ENCODE data around the gene DLGAP1. TPM values are rescaled to one million over a fixed set of nuclear protein-coding genes. Genes with fewer than 3 reads are reported as not detected.

The DLGAP1 gene
- total and polyA plus RNA-seq, 2 of the 4 experiments (the other 2 are of a cell fraction) = under 0.01 to 0.09 TPM

DNA sequence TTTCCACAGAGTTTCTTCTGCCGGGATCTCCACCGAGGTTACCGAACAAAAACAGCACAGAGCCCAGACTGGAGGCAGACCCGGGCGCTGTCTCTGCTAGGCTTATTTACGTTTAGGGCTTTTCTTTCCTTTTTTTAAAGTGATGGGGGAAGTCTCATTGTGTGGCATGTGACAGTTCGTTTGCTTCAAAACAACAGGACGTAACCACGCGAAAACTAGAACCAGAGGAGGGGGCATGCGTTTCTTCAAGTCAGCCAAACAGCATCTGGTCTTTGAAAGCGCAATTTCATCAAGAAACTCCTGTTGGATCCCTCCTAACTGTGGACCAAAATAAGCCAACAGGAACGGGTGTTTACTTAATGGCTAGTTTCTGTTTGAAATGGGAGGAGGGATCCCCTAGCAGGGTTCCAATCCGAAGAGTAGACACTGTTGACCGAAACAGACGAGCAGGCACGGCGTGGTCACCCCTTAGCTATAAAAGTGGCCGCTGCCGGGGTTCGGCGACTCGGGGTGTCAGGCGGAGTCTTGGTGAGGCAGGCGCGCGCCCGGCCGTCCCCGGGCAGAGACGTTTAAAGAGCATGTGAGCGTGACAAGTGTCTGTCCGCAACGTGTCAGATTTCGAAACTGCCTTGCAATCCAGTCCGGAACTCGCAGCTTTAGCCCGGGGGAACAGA lies 1006.1 kb downstream of the DLGAP1 start:
- Histone ChIP-seq H3K56ac (ENCODE audit: extremely low read depth, insufficient read depth, low read length) (peak overlapping the region; percentile 85), H2BK5ac (ENCODE audit: low read depth, low read length, poor library complexity, severe bottlenecking) (peak overlapping the region; percentile 72), H2AK5ac (ENCODE audit: low read depth, low read length) (peak overlapping the region; percentile 59), H2BK15ac (ENCODE audit: low read depth, low read length) (peak overlapping the region; percentile 20; the same call in 2 of the 3 replicates), H3K4me2 (ENCODE audit: low read depth, low read length) (peak overlapping the region; percentile 82), H3K4ac (ENCODE audit: low read depth, low read length) (peak overlapping the region; percentile 89), H3K9me1 (ENCODE audit: insufficient read depth, low read length) (peaks cover 4% of the 10 kb centered on the region; the same call in 1 of the 2 replicates), H3K4me1 (ENCODE audit: control insufficient read depth, insufficient read depth, low read length) (peaks cover 2% of the 10 kb centered on the region), H3K36me3 (ENCODE audit: control insufficient read depth, insufficient read depth, low read length) (no peaks in the 10 kb centered on the region; the same call in 1 of the 2 replicates), H3K14ac (replicated peaks; ENCODE audit: low read depth, low read length) (peak overlapping the region; percentile 82), H3K9me3 (ENCODE audit: control insufficient read depth, insufficient read depth, low read length) (no peaks in the 10 kb centered on the region), H4K8ac (ENCODE audit: low read depth in 2 of 2, low read length in 2 of 2) (peak overlapping the region; percentile 51 to 61), H3K23ac (ENCODE audit: low read depth, low read length) (peak overlapping the region; percentile 92), H2AFZ (replicated peaks; ENCODE audit: low read length, poor library complexity) (peak overlapping the region; percentile 85), H2AK9ac (replicated peaks; ENCODE audit: low read depth, low read length, poor library complexity) (peak overlapping the region; percentile 10), H4K91ac (ENCODE audit: insufficient read depth, low read depth, low read length) (peak overlapping the region; percentile 61), H4K5ac (ENCODE audit: low read depth, low read length) (peak overlapping the region; percentile 13), H4K20me1 (ENCODE audit: insufficient read depth, low read length) (peaks cover 1% of the 10 kb centered on the region; the same call in 1 of the 2 replicates), H2BK120ac (ENCODE audit: low read depth, low read length) (peak overlapping the region; percentile 73), H3K18ac (ENCODE audit: low read depth, low read length) (peak overlapping the region; percentile 46), H3K27me3 (ENCODE audit: control insufficient read depth, insufficient read depth, low read length) (no peaks in the 10 kb centered on the region), H3K9ac (ENCODE audit: low read depth, low read length) (peak overlapping the region; percentile 79), H2BK20ac (ENCODE audit: low read depth, low read length) (peak overlapping the region; percentile 22; the same call in 1 of the 2 replicates), H3K79me1 (ENCODE audit: low read depth in 1 of 2, low read length in 2 of 2) (peaks cover 0 to 3% of the 10 kb centered on the region in 2 experiments; a peak in 2 of 4 replicates), H3K27ac (ENCODE audit: insufficient read depth, low read length) (peak overlapping the region; percentile 91), H3K4me3 (ENCODE audit: insufficient read depth, low read depth, low read length) (peak overlapping the region; percentile 85)
- 0% methylated on average over 23 of the region's 38 CpGs; no CpG with 5 or more reads in 1 of the 2 experiments for WGBS, 2 experiments (ENCODE audit: extremely low coverage in 2 of 2, insufficient read length in 1 of 2)
- no TSS peak for BruUV-seq (replicated peaks)
- CTCF ChIA-PET = no interaction called here
- DNase-seq = peak; percentile 90
- in situ Hi-C loops (cut with MboI; ENCODE audit: low sequenced_read_pairs) = no loop called here
- ATAC-seq (ENCODE audit: low read depth) = peak; percentile 11
- intact Hi-C loops (cut with micrococcal nuclease) = loop anchor here (1.0 to 2.0 kb wide), 3 partner anchors 146 to 175 kb away; no protein-coding TSS in a partner anchor
- POLR2A ChIA-PET (ENCODE audit: unreplicated experiment) = interaction anchor here (0.6 to 1.0 kb wide), 5 partner anchors 43 to 224 kb away, joined by 3 to 12 read pairs (median 4); no protein-coding TSS in a partner anchor
- dilution Hi-C loops (cut with HindIII; ENCODE audit: low sequenced_read_pairs, unreplicated experiment) = no loop called here
- TF ChIP-seq MAFK (IDR thresholded peaks at IDR 0.05; ENCODE audit: low read depth, low read length) (no peak), MXI1 (IDR thresholded peaks at IDR 0.05; ENCODE audit: borderline replicate concordance, low read depth, low read length) (peak; percentile 75), NFE2L2 (IDR thresholded peaks at IDR 0.05; ENCODE audit: low read depth, low read length) (no peak), POLR2A (IDR thresholded peaks at IDR 0.05; ENCODE audit: low read depth, low read length) (peak; percentile 96), RCOR1 (IDR thresholded peaks at IDR 0.05; ENCODE audit: insufficient replicate concordance, low read length) (no peak), BHLHE40 (IDR thresholded peaks at IDR 0.05; ENCODE audit: low read depth, low read length) (no peak), MAZ (IDR thresholded peaks at IDR 0.05; ENCODE audit: borderline replicate concordance, low read depth, low read length) (peak; percentile 21; the same call in 1 of the 2 replicates), CEBPB (IDR thresholded peaks at IDR 0.05; ENCODE audit: low read depth, low read length) (peak; percentile 91), RAD21 (IDR thresholded peaks at IDR 0.05; ENCODE audit: low read length) (no peak; the same call in 1 of the 2 replicates), CHD1 (IDR thresholded peaks at IDR 0.05; ENCODE audit: low read depth, low read length) (peak; percentile 98), SMC3 (IDR thresholded peaks at IDR 0.05; ENCODE audit: low read depth, low read length) (no peak), FOS (IDR thresholded peaks at IDR 0.05; ENCODE audit: low read depth, low read length) (no peak), RFX5 (IDR thresholded peaks at IDR 0.05; ENCODE audit: low read depth, low read length) (no peak)
- TF ChIP-seq, protein P1, sequence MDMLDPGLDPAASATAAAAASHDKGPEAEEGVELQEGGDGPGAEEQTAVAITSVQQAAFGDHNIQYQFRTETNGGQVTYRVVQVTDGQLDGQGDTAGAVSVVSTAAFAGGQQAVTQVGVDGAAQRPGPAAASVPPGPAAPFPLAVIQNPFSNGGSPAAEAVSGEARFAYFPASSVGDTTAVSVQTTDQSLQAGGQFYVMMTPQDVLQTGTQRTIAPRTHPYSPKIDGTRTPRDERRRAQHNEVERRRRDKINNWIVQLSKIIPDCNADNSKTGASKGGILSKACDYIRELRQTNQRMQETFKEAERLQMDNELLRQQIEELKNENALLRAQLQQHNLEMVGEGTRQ (IDR thresholded peaks at IDR 0.05; ENCODE audit: low read depth, low read length) = peak; percentile 46
- TF ChIP-seq, protein P2, sequence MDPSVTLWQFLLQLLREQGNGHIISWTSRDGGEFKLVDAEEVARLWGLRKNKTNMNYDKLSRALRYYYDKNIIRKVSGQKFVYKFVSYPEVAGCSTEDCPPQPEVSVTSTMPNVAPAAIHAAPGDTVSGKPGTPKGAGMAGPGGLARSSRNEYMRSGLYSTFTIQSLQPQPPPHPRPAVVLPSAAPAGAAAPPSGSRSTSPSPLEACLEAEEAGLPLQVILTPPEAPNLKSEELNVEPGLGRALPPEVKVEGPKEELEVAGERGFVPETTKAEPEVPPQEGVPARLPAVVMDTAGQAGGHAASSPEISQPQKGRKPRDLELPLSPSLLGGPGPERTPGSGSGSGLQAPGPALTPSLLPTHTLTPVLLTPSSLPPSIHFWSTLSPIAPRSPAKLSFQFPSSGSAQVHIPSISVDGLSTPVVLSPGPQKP (IDR thresholded peaks at IDR 0.05; ENCODE audit: borderline replicate concordance, low read depth, low read length) = no peak
